ENCODE data around the gene RWDD3. TPM values are rescaled to one million over a fixed set of nuclear protein-coding genes. Genes with fewer than 3 reads are reported as not detected.

RWDD3 gene
- total RNA-seq, 6 donors from 2014 or later = 4.1 to 18.9 (median 10.4) TPM

DNA sequence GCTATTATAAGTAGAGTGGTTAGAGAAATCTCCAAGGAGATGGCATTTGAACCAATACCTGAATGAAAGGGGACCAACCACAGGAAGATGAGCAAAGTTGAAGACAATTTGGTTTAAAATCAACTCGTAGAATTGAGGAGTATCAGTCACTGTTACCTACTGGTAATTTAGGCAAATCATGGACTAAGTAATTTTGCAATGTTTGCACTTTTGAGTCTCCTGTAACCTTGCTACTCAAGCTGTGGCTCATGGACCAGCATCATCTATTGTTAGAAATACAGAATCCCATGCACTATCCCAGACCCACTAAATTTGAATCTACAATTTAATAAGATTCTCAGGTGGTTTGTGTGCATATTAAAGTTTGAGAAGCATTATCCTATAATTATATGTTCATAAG lies 21.8 kb downstream of the RWDD3 start:
- Histone ChIP-seq H3K4me1 (no peaks in the 10 kb centered on the region), H3K27me3 (no peaks in the 10 kb centered on the region), H3K36me3 (peaks cover 0 to 4% (median 0%) of the 10 kb centered on the region in 4 donors), H3K27ac (no peak overlapping the region), H3K9me3 (no peaks in the 10 kb centered on the region), H3K4me3 (no peak overlapping the region)
- ATAC-seq (ENCODE audit: low FRiP score in 2 of 2) (no peak), DNase-seq (no peak)
- 79 to 80% methylated on average over 1 of the region's 1 CpG for WGBS, 2 donors
- no peak for TF ChIP-seq EP300 (IDR thresholded peaks at IDR 0.05)
- no peak for TF ChIP-seq POLR2AphosphoS5 (IDR thresholded peaks at IDR 0.05)
- TF ChIP-seq, protein P1, sequence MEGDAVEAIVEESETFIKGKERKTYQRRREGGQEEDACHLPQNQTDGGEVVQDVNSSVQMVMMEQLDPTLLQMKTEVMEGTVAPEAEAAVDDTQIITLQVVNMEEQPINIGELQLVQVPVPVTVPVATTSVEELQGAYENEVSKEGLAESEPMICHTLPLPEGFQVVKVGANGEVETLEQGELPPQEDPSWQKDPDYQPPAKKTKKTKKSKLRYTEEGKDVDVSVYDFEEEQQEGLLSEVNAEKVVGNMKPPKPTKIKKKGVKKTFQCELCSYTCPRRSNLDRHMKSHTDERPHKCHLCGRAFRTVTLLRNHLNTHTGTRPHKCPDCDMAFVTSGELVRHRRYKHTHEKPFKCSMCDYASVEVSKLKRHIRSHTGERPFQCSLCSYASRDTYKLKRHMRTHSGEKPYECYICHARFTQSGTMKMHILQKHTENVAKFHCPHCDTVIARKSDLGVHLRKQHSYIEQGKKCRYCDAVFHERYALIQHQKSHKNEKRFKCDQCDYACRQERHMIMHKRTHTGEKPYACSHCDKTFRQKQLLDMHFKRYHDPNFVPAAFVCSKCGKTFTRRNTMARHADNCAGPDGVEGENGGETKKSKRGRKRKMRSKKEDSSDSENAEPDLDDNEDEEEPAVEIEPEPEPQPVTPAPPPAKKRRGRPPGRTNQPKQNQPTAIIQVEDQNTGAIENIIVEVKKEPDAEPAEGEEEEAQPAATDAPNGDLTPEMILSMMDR (IDR thresholded peaks at IDR 0.05) = no peak
- TF ChIP-seq POLR2A (IDR thresholded peaks at IDR 0.05) = no peak

DNA sequence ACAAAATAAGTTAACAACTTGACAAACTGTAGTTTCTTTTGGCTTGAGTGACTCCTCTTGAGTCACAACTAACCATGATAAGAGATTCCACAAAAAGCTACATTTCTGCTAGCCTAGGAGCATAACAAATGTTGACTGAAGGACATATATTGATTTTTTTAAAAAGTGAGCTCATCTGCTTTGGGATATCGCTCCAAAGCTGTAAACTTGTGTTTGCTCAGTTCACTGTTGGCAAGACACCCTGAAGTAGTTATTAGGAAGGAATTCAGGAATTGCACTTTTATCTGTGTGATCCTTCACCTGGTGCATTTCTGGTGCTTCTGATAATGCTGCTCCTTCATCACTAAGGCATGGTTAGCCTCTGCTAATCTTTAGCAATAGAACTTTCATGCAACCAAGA lies 23.7 kb downstream of the RWDD3 start:
- no peak for DNase-seq
- TF ChIP-seq, protein P1 (IDR thresholded peaks at IDR 0.05) = no peak
- TF ChIP-seq EP300 (IDR thresholded peaks at IDR 0.05) = no peak
- WGBS, 2 donors = 82 to 95% methylated on average over 1 of the region's 1 CpG
- ATAC-seq (ENCODE audit: low FRiP score in 2 of 2) = no peak
- no peaks in the 10 kb centered on the region for H3K9me3 ChIP-seq
- H3K4me3 ChIP-seq = no peak overlapping the region
- no peaks in the 10 kb centered on the region for H3K27me3 ChIP-seq
- H3K4me1 ChIP-seq = no peaks in the 10 kb centered on the region
- H3K36me3 ChIP-seq = no peaks in the 10 kb centered on the region
- H3K27ac ChIP-seq = no peak overlapping the region

DNA sequence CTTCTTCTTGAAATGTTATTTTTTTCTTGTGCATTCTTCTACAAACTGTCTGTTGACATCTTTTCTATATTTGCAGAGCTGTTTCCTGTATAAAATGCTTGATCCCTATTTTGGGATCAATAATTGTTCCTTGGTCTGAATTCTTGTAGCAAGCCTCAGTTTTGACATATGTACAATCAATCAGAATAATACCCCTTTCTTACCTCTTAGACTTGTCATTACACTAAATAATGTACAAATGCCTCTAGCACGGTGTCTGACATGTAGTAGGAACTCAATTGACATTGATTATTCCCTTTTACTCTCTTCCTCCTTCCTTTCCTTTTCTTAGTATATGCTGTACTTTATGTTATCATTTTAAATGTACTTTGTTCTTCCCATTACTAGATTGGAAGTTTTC lies 25.2 kb downstream of the RWDD3 start:
- Histone ChIP-seq H3K9me3 (no peaks in the 10 kb centered on the region), H3K36me3 (no peaks in the 10 kb centered on the region), H3K4me1 (no peaks in the 10 kb centered on the region), H3K27me3 (no peaks in the 10 kb centered on the region), H3K4me3 (no peak overlapping the region), H3K27ac (no peak overlapping the region)
- DNase-seq (no peak), ATAC-seq (ENCODE audit: low FRiP score in 2 of 2) (no peak)
- TF ChIP-seq POLR2A (IDR thresholded peaks at IDR 0.05) (no peak), EP300 (IDR thresholded peaks at IDR 0.05) (no peak), POLR2AphosphoS5 (IDR thresholded peaks at IDR 0.05) (no peak)
- TF ChIP-seq, protein P1 (IDR thresholded peaks at IDR 0.05) = no peak
- 77 to 79% methylated on average over 1 of the region's 1 CpG for WGBS, 2 donors

DNA sequence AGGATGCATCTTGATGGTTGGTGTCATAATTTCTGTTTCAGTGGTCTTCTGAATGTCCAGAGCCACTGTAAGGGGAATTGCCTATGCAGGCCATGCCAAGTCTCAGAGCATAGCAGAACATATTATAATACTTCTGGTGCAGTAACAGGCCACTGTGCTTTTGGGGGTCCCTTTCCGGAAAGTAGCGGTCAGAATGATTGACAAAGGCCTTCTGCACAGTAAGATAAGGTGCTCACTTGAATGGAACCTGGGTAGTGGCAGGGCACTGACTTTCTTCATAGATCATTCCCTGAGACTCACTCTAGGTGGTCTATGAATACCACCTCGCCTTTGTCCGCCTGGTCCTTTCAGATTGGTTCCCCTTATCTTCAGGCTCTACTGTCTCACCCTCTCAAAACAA lies 28.9 kb downstream of the RWDD3 start:
- Histone ChIP-seq H3K4me3 (no peak overlapping the region), H3K27me3 (no peaks in the 10 kb centered on the region), H3K27ac (no peak overlapping the region), H3K36me3 (no peaks in the 10 kb centered on the region), H3K4me1 (no peaks in the 10 kb centered on the region), H3K9me3 (no peaks in the 10 kb centered on the region)
- 88 to 94% methylated on average over 4 of the region's 4 CpGs for WGBS, 2 donors
- TF ChIP-seq, protein P1 (IDR thresholded peaks at IDR 0.05) = no peak
- TF ChIP-seq POLR2A (IDR thresholded peaks at IDR 0.05) (no peak), POLR2AphosphoS5 (IDR thresholded peaks at IDR 0.05) (no peak), EP300 (IDR thresholded peaks at IDR 0.05) (no peak)
- DNase-seq (no peak), ATAC-seq (ENCODE audit: low FRiP score in 2 of 2) (no peak)

DNA sequence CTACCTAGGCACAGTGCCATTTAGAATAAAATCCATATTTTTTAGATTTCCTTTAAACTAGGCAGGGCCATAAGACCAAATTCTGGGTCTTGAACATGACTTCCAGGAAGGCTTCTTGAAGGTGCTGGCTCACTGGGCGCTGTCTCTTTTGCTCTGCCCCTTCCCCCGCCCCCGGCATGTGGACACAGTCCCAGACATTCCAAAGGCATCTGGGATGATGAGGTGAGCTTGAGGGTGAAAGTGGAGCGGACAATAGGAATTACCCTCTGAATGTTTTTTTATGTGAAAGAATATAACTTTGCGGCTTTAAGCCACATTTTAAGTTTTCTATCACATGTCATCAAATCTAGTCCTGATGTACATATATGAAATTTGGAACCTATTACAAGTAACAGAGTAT lies 29.4 kb downstream of the RWDD3 start:
- Histone ChIP-seq H3K27ac (no peak overlapping the region), H3K9me3 (no peaks in the 10 kb centered on the region), H3K36me3 (no peaks in the 10 kb centered on the region), H3K27me3 (no peaks in the 10 kb centered on the region), H3K4me3 (no peak overlapping the region), H3K4me1 (no peaks in the 10 kb centered on the region)
- TF ChIP-seq EP300 (IDR thresholded peaks at IDR 0.05) = no peak
- TF ChIP-seq POLR2AphosphoS5 (IDR thresholded peaks at IDR 0.05) = no peak
- no peak for TF ChIP-seq POLR2A (IDR thresholded peaks at IDR 0.05)
- TF ChIP-seq, protein P1 (IDR thresholded peaks at IDR 0.05) = no peak
- no peak for DNase-seq
- ATAC-seq (ENCODE audit: low FRiP score in 2 of 2) = no peak
- WGBS, 2 donors = 82 to 83% methylated on average over 5 of the region's 5 CpGs
